GM12878 (cell line): ENCODE measurements around the gene HEATR9. TPM values are rescaled to one million over a fixed set of nuclear protein-coding genes. Genes with fewer than 3 reads are reported as not detected.

ENCODE experiments used
- ATAC-seq: fragments of 200-7000 bp; cut with Tn5 transposase; 3 replicates; pipeline ENCODE4 v1.9.1; 2020; ENCODE audit warnings: mild to moderate bottlenecking, moderate library complexity
- BruUV-seq: library from RNA; stranded (reverse); fragments of 400-500 nt; replicated peaks from 2 replicates; lab custom pipeline; 2021; lab: Mats Ljungman, UMichigan
- CTCF ChIA-PET: fragments of 300-600 bp; sonication (Branson Sonifier 250); formaldehyde crosslinking; extraction: SDS; loops from one replicate; lab custom pipeline; 2021; ENCODE audit warnings: inconsistent platforms; lab: Yijun Ruan, JAX
- POLR2A ChIA-PET: fragments of 350-600 bp; formaldehyde crosslinking; extraction: SDS; loops from one replicate; lab custom pipeline; 2021; ENCODE audit warnings: inconsistent platforms; lab: Charles Lee
- RAD21 ChIA-PET: fragments of 300-600 bp; sonication (Branson Sonifier 250); formaldehyde crosslinking; loops from one replicate; lab custom pipeline; 2023; ENCODE audit warnings: antibody characterized with exemption; ENCODE audit not compliant: unreplicated experiment; lab: Charles Lee
- SMC1A ChIA-PET: fragments of 300-600 bp; sonication (Branson Sonifier 250); formaldehyde crosslinking; loops from one replicate; lab custom pipeline; 2023; ENCODE audit not compliant: unreplicated experiment, uncharacterized antibody; lab: Charles Lee
- DNase-seq: peaks from one replicate; pipeline ENCODE4 v3.0.0-alpha.2; 2011; ENCODE audit warnings: low read depth, low spot score
- FAIRE-seq: peaks from 3 replicates; lab custom pipeline; 2011; peaks lifted over from hg19 to GRCh38; lab: Jason Lieb, UNC
- H2AFZ ChIP-seq: 2 replicates; pipeline ENCODE4 v1.6.0; 2011; ENCODE audit warnings: low read depth, low read length, control low read depth; ENCODE audit not compliant: control insufficient read depth
- H3K27ac ChIP-seq: 2 replicates; pipeline ENCODE4 v1.5.1; 2011; ENCODE audit warnings: control low read depth; ENCODE audit not compliant: control insufficient read depth, insufficient read depth
- H3K27me3 ChIP-seq, 2 experiments: replicated peaks in 1 of 2; 2 replicates each; pipeline versions ENCODE4 v1.6.0 to v1.6.1; 2011; ENCODE audit warnings: low read length in 1 of 2; ENCODE audit not compliant: control insufficient read depth in 2 of 2, insufficient read depth in 2 of 2
- H3K36me3 ChIP-seq, 2 experiments: 2 replicates each; pipeline ENCODE4 v1.5.1; 2011; ENCODE audit warnings: low read length in 1 of 2; ENCODE audit not compliant: control insufficient read depth in 2 of 2, insufficient read depth in 2 of 2
- H3K4me1 ChIP-seq: 2 replicates; pipeline ENCODE4 v1.6.1; 2011; ENCODE audit warnings: mild to moderate bottlenecking, low read length, moderate library complexity, mixed read lengths; ENCODE audit not compliant: control insufficient read depth, insufficient read depth
- H3K4me2 ChIP-seq: 2 replicates; pipeline ENCODE4 v1.6.0; 2011; ENCODE audit warnings: control low read depth; ENCODE audit not compliant: control insufficient read depth, insufficient read depth
- H3K4me3 ChIP-seq: fragments of 200-600 bp; sonication (generic); 2 replicates; pipeline ENCODE4 v1.5.1; 2016
- H3K79me2 ChIP-seq: 2 replicates; pipeline ENCODE4 v1.6.0; 2011; ENCODE audit warnings: low read length; ENCODE audit not compliant: control insufficient read depth, insufficient read depth
- H3K9ac ChIP-seq: 2 replicates; pipeline ENCODE4 v1.8.0; 2011; ENCODE audit warnings: low read length, control low read depth, mixed read lengths; ENCODE audit not compliant: control insufficient read depth, insufficient read depth
- H3K9me3 ChIP-seq: replicated peaks from 3 replicates; pipeline ENCODE4 v1.5.1; 2011; ENCODE audit warnings: mild to moderate bottlenecking, low read length; ENCODE audit not compliant: control insufficient read depth, insufficient read depth
- H4K20me1 ChIP-seq: 2 replicates; pipeline ENCODE4 v1.6.0; 2011; ENCODE audit not compliant: control insufficient read depth, insufficient read depth
- BMI1 ChIP-seq: fragments of 450-650 bp; IDR thresholded peaks from 2 replicates; pipeline ENCODE4 v1.6.1; 2016; ENCODE audit warnings: mild to moderate bottlenecking, moderate library complexity, borderline replicate concordance
- CREM ChIP-seq: IDR thresholded peaks from 2 replicates; pipeline ENCODE4 v1.6.1; 2014; ENCODE audit warnings: antibody characterized with exemption, low read depth
- ESRRA ChIP-seq: IDR thresholded peaks from 2 replicates; pipeline ENCODE4 v1.6.1; 2012; ENCODE audit warnings: mild to moderate bottlenecking, low read length, improper control_type of control experiment
- GABPA ChIP-seq: IDR thresholded peaks from 2 replicates; pipeline ENCODE4 v1.6.1; 2014; ENCODE audit warnings: antibody characterized with exemption, low read depth, mild to moderate bottlenecking, inconsistent platforms
- NFXL1 ChIP-seq: fragments of 450-650 bp; IDR thresholded peaks from 2 replicates; pipeline ENCODE4 v1.6.1; 2017; ENCODE audit warnings: antibody characterized with exemption, mild to moderate bottlenecking, borderline replicate concordance
- NR2F1 ChIP-seq: fragments of 450-650 bp; conservative IDR thresholded peaks from 2 replicates; pipeline ENCODE4 v1.6.1; 2017; ENCODE audit warnings: mild to moderate bottlenecking
- RFX5 ChIP-seq: IDR thresholded peaks from 2 replicates; pipeline ENCODE4 v1.6.1; 2011; ENCODE audit warnings: low read depth, low read length, improper control_type of control experiment
- SREBF1 ChIP-seq: IDR thresholded peaks from 2 replicates; pipeline ENCODE4 v1.6.1; 2012; ENCODE audit warnings: mild to moderate bottlenecking, low read length
- STAT3 ChIP-seq: IDR thresholded peaks from 2 replicates; pipeline ENCODE4 v1.6.1; 2011; ENCODE audit warnings: low read depth, low read length, improper control_type of control experiment
- TCF3 ChIP-seq: IDR thresholded peaks from 2 replicates; pipeline ENCODE4 v1.6.1; 2012; ENCODE audit warnings: low read depth, mild to moderate bottlenecking, low read length, borderline replicate concordance; ENCODE audit not compliant: insufficient read depth
- ZNF217 ChIP-seq: fragments of 450-650 bp; IDR thresholded peaks from 2 replicates; pipeline ENCODE4 v1.6.1; 2017; ENCODE audit warnings: antibody characterized with exemption, mild to moderate bottlenecking
- ZNF274 ChIP-seq: IDR thresholded peaks from one replicate; pipeline ENCODE4 v1.8.0; 2011; ENCODE audit not compliant: insufficient read length, insufficient read depth
- WGBS: methylation state at CpG from one replicate; pipeline ENCODE4 v1.1.6; 2016; ENCODE audit warnings: low lambda C conversion rate; ENCODE audit not compliant: insufficient replicate concordance, insufficient coverage; ENCODE audit errors: missing lambda C conversion rate; 5-methylcytosine and 5-hydroxymethylcytosine counted together
- in situ Hi-C: fragments of 300-500 bp; cut with MboI; formaldehyde crosslinking; loops from 9 replicates; pipeline ENCODE4 v1.14.3; 2018; ENCODE audit warnings: mixed read lengths
- intact Hi-C: fragments of 100-400 bp; cut with micrococcal nuclease; formaldehyde crosslinking; loops from one replicate; pipeline ENCODE4 v1.14.2; 2022; ENCODE audit not compliant: unreplicated experiment
- polyA plus RNA-seq, 11 experiments: library from polyadenylated mRNA; depleted of rRNA in 4 of 11; unstranded in 6 of 11; stranded (reverse) in 5 of 11; fragments of >200 nt; fragmentation: Nextera tagmentation in 4 of 11; fragmentation: Illumina TruSeq in 1 of 11; extraction: Ambion mirVana in 4 of 11; extraction: Trizol in 1 of 11; gene quantifications; 1 replicate in 1 of 11; 2 replicates in 10 of 11; pipeline versions ENCODE4 v1.2.1 to v1.2.3, GENCODE V29; 2011 to 2016; ENCODE audit warnings: inconsistent platforms in 2 of 11, missing spikeins in 2 of 11, low read depth in 1 of 11
- total RNA-seq, 4 experiments: library from RNA; depleted of rRNA in 3 of 4; stranded (reverse); fragments of >200 nt in 3 of 4; fragmentation: Illumina TruSeq in 1 of 4; extraction: Trizol in 1 of 4; gene quantifications; 2 replicates each; pipeline versions ENCODE4 v1.2.1 to v1.2.3, GENCODE V29; 2013 to 2021
- TF ChIP-seq, protein P1 (sequence below): IDR thresholded peaks from 2 replicates; pipeline ENCODE4 v1.6.1; 2012; ENCODE audit warnings: low read length, inconsistent platforms
- TF ChIP-seq, protein P2 (sequence below): fragments of 450-650 bp; IDR thresholded peaks from 2 replicates; pipeline ENCODE4 v1.6.1; 2017; ENCODE audit warnings: mild to moderate bottlenecking, moderate library complexity

The HEATR9 gene
- total and polyA plus RNA-seq, 10 of the 15 experiments (the other 5 are each of a cell fraction or from before 2014, with no cell fraction given), result 0.04 to 0.43 (median 0.13) TPM; not detected in 2

DNA sequence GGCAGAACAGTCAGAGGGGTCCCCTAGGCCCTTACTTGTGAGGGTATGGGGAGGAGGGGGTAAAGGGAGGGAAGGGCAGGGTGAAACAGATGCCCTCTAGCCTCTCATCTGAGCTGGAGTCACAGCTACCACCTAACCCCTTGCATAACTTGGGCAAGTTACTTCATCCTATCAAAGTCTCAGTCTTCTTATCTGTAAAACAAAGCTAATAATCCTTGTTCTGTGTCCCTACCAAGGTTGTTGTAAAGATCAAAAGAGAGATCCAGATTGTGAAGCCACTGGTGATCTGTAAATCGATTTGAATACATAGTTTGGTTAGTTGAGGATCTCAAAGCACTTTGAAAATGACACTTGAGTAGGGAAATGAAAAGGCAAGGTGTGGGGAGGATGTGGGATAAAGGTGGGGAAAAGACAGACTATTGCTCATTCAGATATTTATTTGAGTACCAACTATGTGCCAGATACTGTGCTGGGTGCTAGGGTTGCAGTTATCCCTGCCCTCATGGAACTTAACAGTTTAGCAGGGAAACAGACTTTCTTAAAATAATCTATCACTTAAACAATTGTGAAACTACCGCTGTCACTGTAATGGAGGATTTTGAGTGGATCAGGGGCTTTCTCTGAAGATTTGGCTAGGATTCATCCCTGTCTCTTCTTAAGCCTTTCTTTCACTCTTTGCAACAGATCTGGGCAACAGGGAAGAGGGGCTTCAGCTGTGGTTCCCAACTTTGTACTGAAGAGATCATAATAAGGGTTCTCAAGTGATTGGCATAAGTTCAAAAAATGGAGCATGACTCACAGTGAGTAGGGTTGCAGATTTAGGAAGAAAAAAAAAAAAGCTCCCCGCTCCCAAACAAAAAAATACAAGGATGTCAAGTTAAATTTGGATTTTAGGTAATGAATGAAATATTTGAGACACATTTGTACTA is 3.0 kb downstream of the HEATR9 start:
- Histone ChIP-seq H3K4me3 (no peak overlapping the region), H3K79me2 (no peaks in the 10 kb centered on the region), H3K27me3 (no peaks in the 10 kb centered on the region), H3K27ac (no peak overlapping the region), H4K20me1 (no peaks in the 10 kb centered on the region; the same call in 1 of the 2 replicates), H3K4me1 (no peaks in the 10 kb centered on the region), H3K4me2 (no peak overlapping the region), H3K36me3 (no peaks in the 10 kb centered on the region), H3K9ac (no peak overlapping the region), H3K9me3 (no peaks in the 10 kb centered on the region; the same call in 2 of the 3 replicates), H2AFZ (no peak overlapping the region)
- no peak for ATAC-seq
- no peak for TF ChIP-seq ZNF274
- TF ChIP-seq SREBF1, result no peak
- TF ChIP-seq, protein P1, sequence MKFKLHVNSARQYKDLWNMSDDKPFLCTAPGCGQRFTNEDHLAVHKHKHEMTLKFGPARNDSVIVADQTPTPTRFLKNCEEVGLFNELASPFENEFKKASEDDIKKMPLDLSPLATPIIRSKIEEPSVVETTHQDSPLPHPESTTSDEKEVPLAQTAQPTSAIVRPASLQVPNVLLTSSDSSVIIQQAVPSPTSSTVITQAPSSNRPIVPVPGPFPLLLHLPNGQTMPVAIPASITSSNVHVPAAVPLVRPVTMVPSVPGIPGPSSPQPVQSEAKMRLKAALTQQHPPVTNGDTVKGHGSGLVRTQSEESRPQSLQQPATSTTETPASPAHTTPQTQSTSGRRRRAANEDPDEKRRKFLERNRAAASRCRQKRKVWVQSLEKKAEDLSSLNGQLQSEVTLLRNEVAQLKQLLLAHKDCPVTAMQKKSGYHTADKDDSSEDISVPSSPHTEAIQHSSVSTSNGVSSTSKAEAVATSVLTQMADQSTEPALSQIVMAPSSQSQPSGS, result no peak
- TF ChIP-seq GABPA, result no peak
- TF ChIP-seq ESRRA, result no peak
- no peak for TF ChIP-seq STAT3
- no peak for TF ChIP-seq ZNF217
- no peak for TF ChIP-seq BMI1
- no peak for TF ChIP-seq CREM
- no peak for TF ChIP-seq NFXL1
- no peak for TF ChIP-seq RFX5
- TF ChIP-seq, protein P2, sequence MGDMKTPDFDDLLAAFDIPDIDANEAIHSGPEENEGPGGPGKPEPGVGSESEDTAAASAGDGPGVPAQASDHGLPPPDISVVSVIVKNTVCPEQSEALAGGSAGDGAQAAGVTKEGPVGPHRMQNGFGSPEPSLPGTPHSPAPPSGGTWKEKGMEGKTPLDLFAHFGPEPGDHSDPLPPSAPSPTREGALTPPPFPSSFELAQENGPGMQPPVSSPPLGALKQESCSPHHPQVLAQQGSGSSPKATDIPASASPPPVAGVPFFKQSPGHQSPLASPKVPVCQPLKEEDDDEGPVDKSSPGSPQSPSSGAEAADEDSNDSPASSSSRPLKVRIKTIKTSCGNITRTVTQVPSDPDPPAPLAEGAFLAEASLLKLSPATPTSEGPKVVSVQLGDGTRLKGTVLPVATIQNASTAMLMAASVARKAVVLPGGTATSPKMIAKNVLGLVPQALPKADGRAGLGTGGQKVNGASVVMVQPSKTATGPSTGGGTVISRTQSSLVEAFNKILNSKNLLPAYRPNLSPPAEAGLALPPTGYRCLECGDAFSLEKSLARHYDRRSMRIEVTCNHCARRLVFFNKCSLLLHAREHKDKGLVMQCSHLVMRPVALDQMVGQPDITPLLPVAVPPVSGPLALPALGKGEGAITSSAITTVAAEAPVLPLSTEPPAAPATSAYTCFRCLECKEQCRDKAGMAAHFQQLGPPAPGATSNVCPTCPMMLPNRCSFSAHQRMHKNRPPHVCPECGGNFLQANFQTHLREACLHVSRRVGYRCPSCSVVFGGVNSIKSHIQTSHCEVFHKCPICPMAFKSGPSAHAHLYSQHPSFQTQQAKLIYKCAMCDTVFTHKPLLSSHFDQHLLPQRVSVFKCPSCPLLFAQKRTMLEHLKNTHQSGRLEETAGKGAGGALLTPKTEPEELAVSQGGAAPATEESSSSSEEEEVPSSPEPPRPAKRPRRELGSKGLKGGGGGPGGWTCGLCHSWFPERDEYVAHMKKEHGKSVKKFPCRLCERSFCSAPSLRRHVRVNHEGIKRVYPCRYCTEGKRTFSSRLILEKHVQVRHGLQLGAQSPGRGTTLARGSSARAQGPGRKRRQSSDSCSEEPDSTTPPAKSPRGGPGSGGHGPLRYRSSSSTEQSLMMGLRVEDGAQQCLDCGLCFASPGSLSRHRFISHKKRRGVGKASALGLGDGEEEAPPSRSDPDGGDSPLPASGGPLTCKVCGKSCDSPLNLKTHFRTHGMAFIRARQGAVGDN, result no peak
- no peak for TF ChIP-seq NR2F1
- TF ChIP-seq TCF3, result no peak
- DNase-seq, result no peak
- intact Hi-C loops (no loop called here), in situ Hi-C loops (no loop called here)
- ChIA-PET CTCF (interaction anchor here (0.6 to 1.2 kb wide), 3 partner anchors 13 to 520 kb away, joined by 3 read pairs; partner anchors contain the start of gene CCL5), SMC1A (interaction anchor here (0.6 to 1.2 kb wide), 4 partner anchors 10 to 115 kb away, joined by 3 to 8 read pairs (median 3); partner anchors contain the start of gene CCL5), RAD21 (interaction anchor here (1.1 to 1.2 kb wide), 2 partner anchors 15 to 65 kb away, joined by 3 read pairs; partner anchors contain the start of genes CCL5 and RDM1), POLR2A (interaction anchor here (0.7 kb wide), 1 partner anchor 56 kb away, joined by 3 read pairs; no protein-coding TSS in a partner anchor)
- WGBS, result 59% methylated on average over 3 of the region's 3 CpGs
- no peak for FAIRE-seq
- BruUV-seq, result no TSS peak
